ENCODE results near the gene TSEN34.

- TF ChIP-seq CTCF (IDR thresholded peaks at IDR 0.05; ENCODE audit: low read depth, low read length) = no peak
- TF ChIP-seq EZH2phosphoT487 (IDR thresholded peaks at IDR 0.05; ENCODE audit: low read depth) = no peak
Measured at GRCh38 chr19:54169149-54169740, 21.9 kb upstream of the TSEN34 start.

Data from OCI-LY3 (cell line).